HG03442 (cell line): ENCODE data around the gene PLA1A.
A peak's percentile ranks its signal among the peaks of the same experiment; 100 is the strongest.
"Not testable (repeated sequence)": the region's sequence is repeated elsewhere in the genome, so short reads cannot be mapped to it uniquely, and the experiment has no call there.

ENCODE experiments used
- ATAC-seq: cut with Tn5 transposase; IDR thresholded peaks from one replicate; pipeline ENCODE4 v1.9.1; 2021; ENCODE audit warnings: mild to moderate bottlenecking, moderate library complexity; ENCODE audit not compliant: unreplicated experiment

Gene PLA1A, protein sequence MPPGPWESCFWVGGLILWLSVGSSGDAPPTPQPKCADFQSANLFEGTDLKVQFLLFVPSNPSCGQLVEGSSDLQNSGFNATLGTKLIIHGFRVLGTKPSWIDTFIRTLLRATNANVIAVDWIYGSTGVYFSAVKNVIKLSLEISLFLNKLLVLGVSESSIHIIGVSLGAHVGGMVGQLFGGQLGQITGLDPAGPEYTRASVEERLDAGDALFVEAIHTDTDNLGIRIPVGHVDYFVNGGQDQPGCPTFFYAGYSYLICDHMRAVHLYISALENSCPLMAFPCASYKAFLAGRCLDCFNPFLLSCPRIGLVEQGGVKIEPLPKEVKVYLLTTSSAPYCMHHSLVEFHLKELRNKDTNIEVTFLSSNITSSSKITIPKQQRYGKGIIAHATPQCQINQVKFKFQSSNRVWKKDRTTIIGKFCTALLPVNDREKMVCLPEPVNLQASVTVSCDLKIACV

DNA sequence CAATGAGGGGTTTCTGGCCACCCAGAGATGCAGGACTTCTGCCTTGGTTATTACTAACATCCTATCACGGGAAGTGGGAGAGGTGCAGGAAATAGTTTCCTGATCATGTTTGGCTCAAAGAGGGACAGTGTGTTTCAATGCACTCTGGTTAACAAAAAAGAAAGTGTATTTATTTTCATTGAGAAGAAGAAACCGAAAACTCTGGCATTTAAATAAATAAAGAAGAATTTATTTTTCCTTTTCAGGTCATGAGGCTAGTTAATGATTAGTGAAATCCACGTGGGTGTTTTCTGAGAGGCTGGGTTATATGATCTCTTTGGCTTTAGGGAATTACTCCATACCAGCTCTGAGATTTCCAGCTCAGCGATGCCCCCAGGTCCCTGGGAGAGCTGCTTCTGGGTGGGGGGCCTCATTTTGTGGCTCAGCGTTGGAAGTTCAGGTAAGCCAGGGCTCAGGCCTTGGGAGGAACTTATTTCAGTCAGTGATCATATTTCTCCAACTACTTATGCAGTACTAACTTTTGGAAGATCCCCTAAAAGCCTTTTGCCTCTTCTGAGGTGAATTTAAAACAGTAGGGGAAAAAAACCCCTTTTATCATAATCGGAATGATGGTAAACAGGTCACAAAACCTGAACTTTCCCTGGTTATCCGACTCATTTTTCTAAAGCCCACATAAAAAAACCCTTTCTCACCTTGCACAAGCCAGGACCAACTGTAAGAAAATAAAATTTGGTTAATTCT lies at the start of gene PLA1A:
PLA1A (plus strand) TSS at position 338 of the 741 bp plus-strand sequence; CDS start at position 367, 29 bp downstream.
- ATAC-seq: no peak

- ATAC-seq: no peak
Observed at GRCh38 chr3:119548341-119548740, 49.3 kb upstream of the PLA1A start.

- peak; percentile 30 for ATAC-seq
Observed at GRCh38 chr3:119550192-119550910, 47.3 kb upstream of the PLA1A start.

DNA sequence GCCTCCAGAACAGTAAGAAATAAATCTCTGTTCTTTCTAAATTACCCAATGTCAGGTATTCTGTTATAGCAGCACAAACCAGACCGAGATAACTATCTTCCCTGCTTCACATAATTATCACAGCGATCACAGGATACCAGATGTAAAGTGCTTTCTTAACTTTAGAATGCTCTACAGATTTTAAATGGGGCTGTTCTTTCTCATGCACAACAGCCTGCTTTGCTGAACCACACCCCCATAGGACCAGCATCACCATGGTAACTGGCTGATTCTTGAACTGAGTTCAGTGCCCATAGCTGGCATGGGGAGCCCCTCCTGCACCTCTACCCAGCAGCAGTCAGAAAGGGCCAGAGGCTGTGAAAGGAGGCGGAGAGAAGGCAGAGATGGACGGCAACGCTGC lies 46.1 kb upstream of the PLA1A start:
- no peak for ATAC-seq

DNA sequence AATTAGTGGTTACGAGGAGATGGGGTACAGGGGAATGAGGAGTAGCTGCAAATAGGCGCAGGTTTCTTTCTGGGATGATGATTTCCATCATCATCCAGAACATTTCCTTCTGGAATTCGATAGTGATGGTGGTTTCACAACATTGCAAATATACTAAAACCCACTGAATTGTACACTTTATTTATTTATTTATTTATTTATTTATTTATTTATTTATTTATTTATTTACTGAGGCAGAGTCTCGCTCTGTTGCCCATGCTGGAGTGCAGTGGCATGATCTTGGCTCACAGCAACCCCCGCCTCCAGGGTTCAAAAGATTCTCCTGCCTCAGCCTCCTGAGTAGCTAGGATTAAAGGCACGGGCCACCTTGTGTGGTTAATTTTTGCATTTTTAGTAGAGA lies 44.8 kb upstream of the PLA1A start:
- not testable (repeated sequence) for ATAC-seq

DNA sequence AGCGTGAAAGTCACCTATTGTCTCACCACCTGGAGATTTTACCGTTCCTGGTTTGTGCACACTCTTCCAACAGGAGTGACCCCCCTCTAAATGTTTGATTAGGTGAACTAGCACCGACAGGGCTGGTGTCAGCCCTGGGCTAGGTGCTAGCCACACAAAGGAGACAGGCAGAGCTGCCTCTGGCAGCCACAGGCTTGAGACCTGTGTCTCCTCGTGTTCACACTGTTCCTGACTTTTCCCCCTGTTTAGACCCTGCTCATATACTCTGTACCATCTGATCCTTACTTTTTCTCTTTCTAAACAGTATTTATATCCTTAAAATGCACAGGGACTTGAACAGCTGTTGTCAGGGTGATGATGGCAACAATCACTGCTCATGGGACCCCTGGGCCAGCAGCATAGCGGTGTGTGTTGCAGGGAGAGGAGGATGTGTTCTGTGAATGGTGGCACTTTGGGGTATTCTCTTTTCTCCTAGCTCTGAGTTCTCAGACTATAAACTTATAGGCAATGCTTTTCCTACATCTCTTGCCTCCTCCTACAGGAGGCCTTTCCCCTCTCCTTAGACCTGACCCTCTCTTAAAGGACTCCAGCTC lies 43.8 kb upstream of the PLA1A start:
- ATAC-seq: no peak

GRCh38 chr3:119555309-119555735 lies 42.4 kb upstream of the PLA1A start:
- no peak for ATAC-seq

GRCh38 chr3:119555929-119556328 lies 41.8 kb upstream of the PLA1A start:
- no peak for ATAC-seq

DNA sequence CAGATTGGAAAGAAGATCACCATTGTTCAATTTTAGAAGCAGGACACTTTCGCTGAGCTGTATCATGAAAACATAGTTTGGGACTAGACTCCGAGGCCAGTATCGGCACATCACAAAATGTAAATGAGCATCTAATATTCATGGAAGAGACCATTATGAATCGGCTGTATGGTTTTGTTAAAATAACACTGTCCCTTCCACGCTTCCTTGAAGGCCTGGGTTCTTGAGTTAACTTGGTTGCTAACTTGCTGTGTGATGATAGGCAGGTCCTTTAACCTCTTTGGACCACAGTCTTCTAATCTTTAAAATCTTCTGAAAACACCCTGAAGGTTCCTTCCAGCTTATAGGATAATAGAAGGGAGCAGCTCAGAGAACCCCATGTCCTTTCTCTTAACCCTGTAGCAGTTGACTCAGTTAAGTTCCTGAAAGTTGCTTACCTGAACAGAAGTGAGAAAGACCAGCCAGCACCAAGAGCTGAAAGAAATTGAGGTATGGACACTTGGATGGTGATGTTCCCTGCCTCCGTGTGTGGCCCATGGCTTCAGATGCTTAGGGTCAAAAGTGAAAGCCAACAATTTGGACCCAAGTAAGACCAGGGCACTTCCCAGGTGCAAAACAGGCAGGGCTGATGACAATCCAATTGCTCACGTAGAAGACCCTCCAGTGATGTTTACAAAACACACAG lies 40.4 kb upstream of the PLA1A start:
- no peak for ATAC-seq

DNA sequence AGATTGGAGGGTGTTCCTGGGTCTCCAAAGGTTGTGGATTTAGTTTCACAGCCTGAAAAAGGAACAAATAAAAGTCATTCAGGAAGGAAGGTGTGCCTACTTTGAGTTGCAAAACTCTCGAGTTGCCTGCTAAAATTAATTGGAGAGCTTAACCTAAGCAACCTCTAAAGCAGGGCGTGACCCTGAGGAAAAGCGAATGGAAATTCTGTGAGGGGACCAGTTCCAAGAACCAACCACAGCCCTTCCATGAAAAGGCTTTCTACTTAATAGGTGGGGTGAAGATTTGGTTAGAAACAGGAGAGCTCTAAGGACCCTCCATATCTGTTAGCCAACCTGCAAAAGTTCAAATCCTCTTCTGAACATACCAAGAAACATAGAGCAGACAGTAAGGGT lies 39.8 kb upstream of the PLA1A start:
- ATAC-seq: no peak

DNA sequence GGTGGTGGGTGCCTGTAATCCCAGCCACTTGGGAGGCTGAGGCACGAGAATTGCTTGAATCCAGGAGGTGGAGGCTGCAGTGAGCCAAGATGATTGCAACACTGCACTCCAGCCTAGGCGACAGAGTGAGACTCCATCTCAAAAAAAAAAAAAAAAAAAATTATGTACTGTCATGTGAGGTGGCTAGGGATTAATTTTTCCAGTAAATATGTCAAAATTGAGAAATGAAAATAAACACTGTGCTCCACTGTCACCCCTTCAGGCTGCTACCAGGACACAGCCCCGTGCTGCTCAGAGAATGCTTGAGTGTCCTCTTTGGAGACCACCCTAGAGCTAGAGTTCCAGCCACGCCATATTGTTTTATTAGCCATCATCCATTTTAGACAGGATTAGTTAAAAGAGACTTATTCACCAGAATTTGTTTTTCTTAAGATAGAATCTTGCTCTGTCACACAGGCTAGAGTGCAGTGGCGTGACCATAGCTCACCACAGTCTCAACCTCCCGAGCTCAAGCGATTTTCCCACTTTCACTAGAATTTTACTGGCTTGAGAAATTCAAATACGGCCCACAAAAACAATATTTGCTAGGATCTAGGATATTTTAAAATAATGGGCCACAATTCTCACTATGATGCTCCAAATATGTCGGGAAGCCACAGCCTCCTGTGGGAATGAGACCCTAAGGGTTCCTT lies 38.9 kb upstream of the PLA1A start:
- no peak for ATAC-seq

GRCh38 chr3:119559441-119559963 lies 38.2 kb upstream of the PLA1A start, which contains the start of gene CD80:
CD80 (minus strand) TSS chr3:119559614; CDS start chr3:119557728, 1,886 bp downstream.
- peak; percentile 46 for ATAC-seq

DNA sequence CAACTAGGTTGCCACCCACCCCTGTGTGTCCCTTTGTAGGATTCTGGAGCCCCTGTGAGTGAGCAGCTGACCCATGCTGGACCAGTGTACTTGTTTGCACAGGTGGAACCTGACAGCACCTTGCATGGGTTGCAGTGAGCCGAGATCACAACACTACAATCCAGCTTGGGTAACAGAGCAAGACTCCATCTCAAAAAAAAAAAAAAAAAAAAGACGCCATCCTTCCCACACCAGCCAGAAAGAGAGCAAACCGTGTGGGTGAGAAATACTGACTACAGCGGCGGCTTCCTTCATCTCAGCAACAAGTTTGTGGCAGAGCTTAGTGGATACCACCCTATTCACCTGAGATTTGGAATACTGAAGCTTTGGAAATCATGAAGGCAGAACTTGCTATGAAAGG lies 37.5 kb upstream of the PLA1A start:
- ATAC-seq: peak; percentile 0

DNA sequence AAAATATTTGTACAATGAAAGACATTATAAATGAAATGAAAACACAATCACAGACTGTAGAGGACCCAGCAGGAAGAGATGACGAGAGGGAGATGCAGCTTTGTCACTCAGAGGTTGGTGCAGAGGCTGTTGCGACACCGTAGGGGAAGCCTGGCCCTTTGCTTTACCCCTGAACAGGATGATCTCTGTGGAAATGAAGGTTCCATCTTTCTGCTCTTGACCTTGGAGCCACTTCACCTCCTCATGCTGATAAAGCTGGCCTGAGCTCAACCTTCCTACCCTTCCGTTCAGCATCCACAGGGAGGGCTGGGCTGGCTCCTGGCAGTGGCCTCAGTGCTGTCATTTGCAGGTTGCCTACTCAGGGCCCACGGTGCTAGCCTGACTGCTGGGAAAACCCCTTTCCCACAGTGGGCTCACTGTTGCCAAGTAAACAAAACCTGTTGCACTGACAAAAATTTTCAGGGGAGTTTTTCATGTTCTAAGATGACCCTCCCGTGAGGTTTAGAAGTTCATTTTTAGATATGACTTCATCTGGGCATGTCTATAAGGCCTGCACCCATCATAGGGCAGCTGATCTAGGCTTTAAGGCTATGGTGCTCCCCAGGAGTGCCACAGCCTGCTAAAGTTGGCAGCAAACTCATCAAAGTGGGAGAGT lies 35.3 kb upstream of the PLA1A start:
- ATAC-seq: peak; percentile 74

GRCh38 chr3:119563334-119563733 lies 34.4 kb upstream of the PLA1A start:
- ATAC-seq: not testable (repeated sequence)

DNA sequence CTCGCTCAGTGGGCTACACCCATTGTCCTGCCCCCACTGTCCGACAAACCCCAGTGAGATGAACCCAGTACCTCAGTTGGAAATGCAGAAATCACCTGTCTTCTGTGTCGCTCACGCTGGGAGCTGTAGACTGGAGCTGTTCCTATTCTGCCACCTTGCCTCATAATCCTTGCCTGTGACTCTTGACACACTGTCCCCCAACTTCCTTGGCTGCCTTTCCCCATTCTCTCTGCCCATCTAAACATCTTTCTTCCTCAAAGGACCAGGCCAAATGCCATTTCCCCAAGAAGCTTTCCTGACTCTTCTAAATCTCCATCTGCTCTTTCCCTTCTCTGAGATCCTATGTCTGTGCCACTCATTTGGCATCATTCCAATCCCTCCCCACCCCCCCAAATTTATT lies 28.5 kb upstream of the PLA1A start:
- no peak for ATAC-seq

DNA sequence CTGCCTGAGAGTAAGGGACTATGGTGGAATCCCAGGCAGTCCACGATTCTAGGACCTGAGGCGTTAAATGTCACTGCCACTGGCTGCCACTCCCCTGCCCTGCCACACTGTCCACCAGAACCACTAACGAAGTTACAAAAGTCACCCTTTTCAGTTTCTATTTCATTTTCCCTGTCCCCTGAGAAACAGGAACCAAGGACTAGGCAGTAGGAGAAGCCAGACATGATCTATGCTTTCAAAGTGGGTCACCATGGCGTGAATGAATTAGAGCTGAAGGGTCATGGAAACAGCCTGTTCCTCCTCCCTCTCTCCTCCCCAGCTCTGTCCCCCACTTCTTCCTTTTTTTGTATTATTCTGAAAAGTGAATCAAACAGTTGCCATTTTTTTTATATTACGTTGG lies 27.5 kb upstream of the PLA1A start:
- ATAC-seq: no peak

DNA sequence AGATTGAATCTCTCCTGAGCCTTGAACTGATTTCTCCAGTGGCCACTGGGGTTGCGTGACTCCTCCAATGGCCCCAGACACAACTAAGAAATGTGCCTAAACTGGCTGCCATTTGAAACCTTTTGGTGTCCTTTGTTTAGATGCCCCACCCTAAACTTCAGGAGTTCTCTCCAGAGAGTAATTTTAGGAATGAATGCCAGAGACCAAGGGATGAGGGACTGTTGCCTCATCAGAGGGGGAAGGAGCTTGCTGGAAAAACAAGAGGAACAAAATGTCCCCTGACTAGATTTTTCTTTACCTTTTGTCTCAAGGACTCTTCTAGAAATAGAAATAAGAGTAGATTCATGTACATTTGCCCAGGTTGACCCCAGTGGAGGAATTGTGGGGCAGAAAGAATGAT lies 26.5 kb upstream of the PLA1A start:
- ATAC-seq: no peak

- ATAC-seq: no peak
Observed at GRCh38 chr3:119571688-119572087, 26.0 kb upstream of the PLA1A start.
